Panc1 (cell line): Measurements from ENCODE around the gene GTPBP1. TPM values are rescaled to one million over a fixed set of nuclear protein-coding genes. Genes with fewer than 3 reads are reported as not detected.

ENCODE experiments used
- ATAC-seq: fragments of 200-7000 bp; cut with Tn5 transposase; 2 replicates; pipeline ENCODE4 v1.9.1; 2020; ENCODE audit warnings: mild to moderate bottlenecking, moderate library complexity
- BruUV-seq: library from RNA; stranded (reverse); fragments of 400-500 nt; replicated peaks from 2 replicates; lab custom pipeline; 2021; lab: Mats Ljungman, UMichigan
- CTCF ChIA-PET: fragments of 300-600 bp; sonication (Branson Sonifier 250); formaldehyde crosslinking; loops from one replicate; lab custom pipeline; 2022; ENCODE audit warnings: antibody characterized with exemption; lab: Charles Lee
- POLR2A ChIA-PET: fragments of 300-600 bp; sonication (Branson Sonifier 250); formaldehyde crosslinking; loops from one replicate; lab custom pipeline; 2022; ENCODE audit warnings: antibody characterized with exemption; lab: Charles Lee
- DNase-seq: peaks from one replicate; pipeline ENCODE4 v3.0.0-alpha.2; 2010; ENCODE audit warnings: low read depth, low spot score
- H3K27ac ChIP-seq: 2 replicates; pipeline ENCODE4 v1.5.1; 2011; ENCODE audit warnings: mild to moderate bottlenecking, low read length, inconsistent platforms
- H3K27me3 ChIP-seq: fragments of 200-500 bp; sonication (Bioruptor generic); 2 replicates; pipeline ENCODE4 v1.6.0; 2014; ENCODE audit warnings: low read length, inconsistent platforms; ENCODE audit not compliant: control insufficient read depth, insufficient read depth
- H3K36me3 ChIP-seq: fragments of 200-500 bp; sonication (Bioruptor generic); 2 replicates; pipeline ENCODE4 v1.5.1; 2014; ENCODE audit warnings: inconsistent platforms, mild to moderate bottlenecking, low read length, moderate library complexity; ENCODE audit not compliant: control insufficient read depth, insufficient read depth
- H3K4me1 ChIP-seq: 2 replicates; pipeline ENCODE4 v1.5.1; 2011; ENCODE audit warnings: inconsistent platforms, mild to moderate bottlenecking, low read length, moderate library complexity; ENCODE audit not compliant: control insufficient read depth, insufficient read depth
- H3K4me3 ChIP-seq, 2 experiments: 2 replicates each; pipeline ENCODE4 v1.5.1; 2011 to 2012; ENCODE audit warnings: low read depth in 2 of 2, low read length in 2 of 2, mild to moderate bottlenecking in 2 of 2, inconsistent platforms in 1 of 2, moderate library complexity in 1 of 2
- H3K9me3 ChIP-seq: fragments of 200-500 bp; sonication (Bioruptor generic); 2 replicates; pipeline ENCODE4 v1.5.1; 2014; ENCODE audit warnings: low read depth, mild to moderate bottlenecking, inconsistent platforms, low read length, moderate library complexity; ENCODE audit not compliant: control insufficient read depth, insufficient read depth
- CTCF ChIP-seq: fragments of 450-650 bp; IDR thresholded peaks from 2 replicates; pipeline ENCODE4 v1.5.1; 2017; ENCODE audit warnings: mild to moderate bottlenecking
- POLR2AphosphoS5 ChIP-seq: IDR thresholded peaks from 2 replicates; pipeline ENCODE4 v1.6.1; 2012; ENCODE audit warnings: mild to moderate bottlenecking, low read depth, low read length, moderate library complexity
- REST ChIP-seq, 2 experiments: IDR thresholded peaks; 2 replicates each; pipeline ENCODE4 v1.6.1; 2011 to 2012; ENCODE audit warnings: low read depth in 2 of 2, control low read depth in 1 of 2, low read length in 1 of 2, mild to moderate bottlenecking in 1 of 2, moderate library complexity in 1 of 2; ENCODE audit not compliant: insufficient read depth in 1 of 2
- SIN3A ChIP-seq: IDR thresholded peaks from 2 replicates; pipeline ENCODE4 v1.6.1; 2012; ENCODE audit warnings: low read depth, mild to moderate bottlenecking, low read length, moderate library complexity, borderline replicate concordance; ENCODE audit not compliant: insufficient read depth
- TCF7L2 ChIP-seq: IDR thresholded peaks from 2 replicates; pipeline ENCODE4 v1.6.1; 2011; ENCODE audit warnings: mild to moderate bottlenecking, low read depth, low read length, inconsistent platforms
- in situ Hi-C: cut with HindIII; loops from 2 replicates; pipeline ENCODE4 v1.10.0; 2016; ENCODE audit warnings: low sequenced_read_pairs, low pct_unique_long_range_greater_than_20kb
- intact Hi-C: fragments of 100-400 bp; cut with micrococcal nuclease; formaldehyde crosslinking; loops from one replicate; pipeline ENCODE4 v1.10.0; 2022; ENCODE audit not compliant: unreplicated experiment
- total RNA-seq: library from RNA; stranded (reverse); gene quantifications from one replicate; pipeline ENCODE4 v1.2.1, GENCODE V29; 2021; ENCODE audit not compliant: unreplicated experiment

Gene GTPBP1
- total RNA-seq, 1 experiment from 2014 or later, result 25.5 TPM

DNA sequence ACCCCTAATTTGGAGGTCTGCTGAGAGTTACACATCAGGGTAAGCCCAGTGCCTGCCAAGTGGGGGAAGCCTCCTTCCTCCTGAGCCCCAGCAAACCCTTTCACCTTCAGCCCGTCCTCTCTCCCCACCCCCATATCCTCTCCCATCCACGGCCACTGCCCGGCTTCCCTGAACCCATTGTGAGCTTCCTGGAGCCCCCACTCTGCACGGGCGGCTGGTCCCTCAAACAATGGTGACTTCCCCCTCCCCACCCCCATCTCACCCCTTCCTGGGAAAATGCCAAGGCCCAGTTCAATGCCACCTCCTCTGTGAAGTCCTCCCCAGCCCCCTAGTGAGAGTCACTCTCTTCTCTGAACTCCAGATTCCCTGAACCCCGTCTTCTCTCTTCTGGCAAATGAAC, 70.3 kb downstream of the GTPBP1 start:
- intact Hi-C loops, result no loop called here
- no peak for ATAC-seq
- H3K9me3 ChIP-seq, result no peaks in the 10 kb centered on the region
- no peaks in the 10 kb centered on the region for H3K27me3 ChIP-seq
- H3K4me3 ChIP-seq, result no peak overlapping the region
- no peaks in the 10 kb centered on the region for H3K36me3 ChIP-seq
- in situ Hi-C loops, result no loop called here
- no peak overlapping the region for H3K27ac ChIP-seq
- no peak for TF ChIP-seq TCF7L2
- TF ChIP-seq POLR2AphosphoS5, result no peak
- TF ChIP-seq CTCF, result no peak
- TF ChIP-seq REST (IDR thresholded peaks at IDR 0.05; ENCODE audit: insufficient read depth in 1 of 2, low read depth in 2 of 2, low read length in 1 of 2), result no peak
- TF ChIP-seq SIN3A, result no peak
- CTCF ChIA-PET, result no interaction called here
- no peaks in the 10 kb centered on the region for H3K4me1 ChIP-seq
- DNase-seq, result no peak
- no TSS peak for BruUV-seq
- POLR2A ChIA-PET, result no interaction called here

DNA sequence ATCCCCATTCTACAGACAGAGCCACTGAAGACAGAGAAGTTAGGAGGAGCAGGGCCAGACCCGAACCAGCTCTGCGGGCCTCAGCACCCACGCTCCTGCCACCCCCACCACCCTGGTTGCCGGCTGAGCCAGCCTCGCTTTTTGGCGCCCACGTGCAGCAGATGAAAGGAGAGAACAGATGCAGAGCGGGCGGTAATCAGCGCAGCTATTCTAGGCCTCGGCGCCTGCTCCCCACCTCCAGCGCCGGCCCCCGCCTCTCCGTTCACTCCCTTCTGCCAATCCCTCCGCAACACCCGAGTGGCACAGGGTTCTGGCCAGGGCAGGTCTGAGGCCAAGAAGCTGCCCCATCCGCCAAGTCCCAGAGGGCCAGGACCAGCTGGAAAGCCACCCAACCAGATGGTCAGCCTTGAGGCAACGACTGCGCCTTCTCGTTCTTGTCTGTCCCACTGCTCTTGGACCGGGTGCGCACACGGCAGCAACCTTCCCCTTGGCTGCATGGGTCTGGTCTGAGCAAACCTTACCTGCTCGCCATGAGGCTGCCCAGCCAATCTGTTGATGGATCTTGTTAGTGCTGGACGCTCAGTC, 71.4 kb downstream of the GTPBP1 start:
- ChIA-PET CTCF (interaction anchor here (0.6 to 1.3 kb wide), 2 partner anchors 8 to 9 kb away, joined by 3 to 5 read pairs; no protein-coding TSS in a partner anchor), POLR2A (no interaction called here)
- H3K4me3 ChIP-seq, result no peak overlapping the region
- H3K9me3 ChIP-seq, result no peaks in the 10 kb centered on the region
- no TSS peak for BruUV-seq
- DNase-seq, result no peak
- H3K4me1 ChIP-seq, result no peaks in the 10 kb centered on the region
- no peak for ATAC-seq
- in situ Hi-C loops, result no loop called here
- H3K36me3 ChIP-seq, result no peaks in the 10 kb centered on the region
- TF ChIP-seq CTCF (no peak), SIN3A (no peak), POLR2AphosphoS5 (no peak), REST (IDR thresholded peaks at IDR 0.05; ENCODE audit: insufficient read depth in 1 of 2, low read depth in 2 of 2, low read length in 1 of 2) (no peak)
- intact Hi-C loops, result no loop called here
- no peaks in the 10 kb centered on the region for H3K27me3 ChIP-seq
- H3K27ac ChIP-seq, result no peak overlapping the region
